ENCODE data around the gene FUOM.

- TF ChIP-seq, protein P1, sequence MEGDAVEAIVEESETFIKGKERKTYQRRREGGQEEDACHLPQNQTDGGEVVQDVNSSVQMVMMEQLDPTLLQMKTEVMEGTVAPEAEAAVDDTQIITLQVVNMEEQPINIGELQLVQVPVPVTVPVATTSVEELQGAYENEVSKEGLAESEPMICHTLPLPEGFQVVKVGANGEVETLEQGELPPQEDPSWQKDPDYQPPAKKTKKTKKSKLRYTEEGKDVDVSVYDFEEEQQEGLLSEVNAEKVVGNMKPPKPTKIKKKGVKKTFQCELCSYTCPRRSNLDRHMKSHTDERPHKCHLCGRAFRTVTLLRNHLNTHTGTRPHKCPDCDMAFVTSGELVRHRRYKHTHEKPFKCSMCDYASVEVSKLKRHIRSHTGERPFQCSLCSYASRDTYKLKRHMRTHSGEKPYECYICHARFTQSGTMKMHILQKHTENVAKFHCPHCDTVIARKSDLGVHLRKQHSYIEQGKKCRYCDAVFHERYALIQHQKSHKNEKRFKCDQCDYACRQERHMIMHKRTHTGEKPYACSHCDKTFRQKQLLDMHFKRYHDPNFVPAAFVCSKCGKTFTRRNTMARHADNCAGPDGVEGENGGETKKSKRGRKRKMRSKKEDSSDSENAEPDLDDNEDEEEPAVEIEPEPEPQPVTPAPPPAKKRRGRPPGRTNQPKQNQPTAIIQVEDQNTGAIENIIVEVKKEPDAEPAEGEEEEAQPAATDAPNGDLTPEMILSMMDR (conservative IDR thresholded peaks at IDR 0.05; ENCODE audit: low read depth, low read length) = no peak
- TF ChIP-seq ELK1 (IDR thresholded peaks at IDR 0.05; ENCODE audit: borderline replicate concordance, low read depth, low read length) = no peak
- TF ChIP-seq RAD21 (IDR thresholded peaks at IDR 0.05; ENCODE audit: low read length) = no peak
- TF ChIP-seq BHLHE40 (IDR thresholded peaks at IDR 0.05; ENCODE audit: low read depth, low read length) = no peak
- no peak for TF ChIP-seq POLR2A (IDR thresholded peaks at IDR 0.05; ENCODE audit: low read depth, low read length)
- no peak for TF ChIP-seq CHD1 (IDR thresholded peaks at IDR 0.05; ENCODE audit: low read depth, low read length)
- no peak for TF ChIP-seq MXI1 (IDR thresholded peaks at IDR 0.05; ENCODE audit: borderline replicate concordance, low read depth, low read length)
- TF ChIP-seq FOS (IDR thresholded peaks at IDR 0.05; ENCODE audit: low read depth, low read length) = no peak
- TF ChIP-seq CEBPB (IDR thresholded peaks at IDR 0.05; ENCODE audit: low read depth, low read length) = no peak
- TF ChIP-seq SMC3 (IDR thresholded peaks at IDR 0.05; ENCODE audit: low read depth, low read length) = no peak
- no peak for TF ChIP-seq MAFK (IDR thresholded peaks at IDR 0.05; ENCODE audit: low read depth, low read length)
These were observed 1.8 kb downstream of the FUOM start for GRCh38 chr10:133355991-133356390.
